Measurements from ENCODE around the gene GUCY1A1. TPM values are rescaled to one million over a fixed set of nuclear protein-coding genes. Genes with fewer than 3 reads are reported as not detected.

GUCY1A1 gene
- total RNA-seq, 1 donor from 2014 or later = 136 TPM

GRCh38 chr4:155658681-155659064 lies 8.0 kb upstream of the GUCY1A1 start:
- no peak for DNase-seq

- no peak for DNase-seq
These were observed 7.5 kb upstream of the GUCY1A1 start for GRCh38 chr4:155659176-155659575.

GRCh38 chr4:155660436-155660835 lies 6.2 kb upstream of the GUCY1A1 start:
- no peak for DNase-seq

GRCh38 chr4:155665054-155665453 lies 1.6 kb upstream of the GUCY1A1 start:
- DNase-seq = no peak

GRCh38 chr4:155667222-155667567 lies 547 bp downstream of the GUCY1A1 start:
- DNase-seq = peak; percentile 53

- peak; percentile 42 for DNase-seq
These were observed 1.2 kb downstream of the GUCY1A1 start for GRCh38 chr4:155667568-155668511.

GRCh38 chr4:155668707-155669220 lies 2.1 kb downstream of the GUCY1A1 start:
- DNase-seq = no peak

- DNase-seq = no peak
These were observed 5.7 kb downstream of the GUCY1A1 start for GRCh38 chr4:155672342-155672741.

GRCh38 chr4:155673453-155673979 lies 6.9 kb downstream of the GUCY1A1 start:
- DNase-seq = no peak

GRCh38 chr4:155674669-155675071 lies 8.0 kb downstream of the GUCY1A1 start:
- no peak for DNase-seq

GRCh38 chr4:155675709-155676429 lies 9.2 kb downstream of the GUCY1A1 start:
- DNase-seq = no peak

- no peak for DNase-seq
These were observed 9.8 kb downstream of the GUCY1A1 start for GRCh38 chr4:155676430-155676825.

GRCh38 chr4:155678011-155678410 lies 11.4 kb downstream of the GUCY1A1 start:
- no peak for DNase-seq

- no peak for DNase-seq
These were observed 12.7 kb downstream of the GUCY1A1 start for GRCh38 chr4:155679343-155679742.

- no peak for DNase-seq
These were observed 15.2 kb downstream of the GUCY1A1 start for GRCh38 chr4:155681886-155682285.

- no peak for DNase-seq
These were observed 17.8 kb downstream of the GUCY1A1 start for GRCh38 chr4:155684423-155684822.

- no peak for DNase-seq
These were observed 18.4 kb downstream of the GUCY1A1 start for GRCh38 chr4:155684892-155685541.

- DNase-seq = no peak
These were observed 20.8 kb downstream of the GUCY1A1 start for GRCh38 chr4:155687380-155687982.

GRCh38 chr4:155688211-155688610 lies 21.6 kb downstream of the GUCY1A1 start:
- no peak for DNase-seq

GRCh38 chr4:155688860-155689259 lies 22.2 kb downstream of the GUCY1A1 start:
- DNase-seq = no peak

GRCh38 chr4:155690044-155690837 lies 23.6 kb downstream of the GUCY1A1 start:
- no peak for DNase-seq

Data from occipital lobe (tissue), 2 donors.